Measurements from ENCODE around the gene MYLK.
A peak's percentile ranks its signal among the peaks of the same experiment; 100 is the strongest.

MYLK gene

DNA sequence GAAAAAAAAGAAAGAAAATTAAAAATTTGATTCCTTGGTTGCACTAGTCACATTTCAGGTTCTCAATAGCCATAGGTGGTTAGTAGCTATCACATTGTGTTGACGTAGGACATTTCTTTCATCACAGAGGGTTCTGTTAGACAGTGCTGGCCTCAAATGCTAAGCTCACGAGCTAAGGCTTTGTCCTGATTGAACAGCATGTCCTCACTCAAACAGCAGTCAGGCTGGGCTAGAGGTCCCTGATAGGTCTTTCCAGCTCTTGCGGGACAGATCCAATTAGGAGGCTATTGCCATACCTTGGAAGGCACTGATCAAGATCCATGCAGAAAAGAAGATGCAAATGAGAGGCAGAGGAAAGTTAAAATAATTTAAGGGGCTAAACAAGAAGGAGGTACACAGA lies 213.4 kb downstream of the MYLK start:
- DNase-seq (ENCODE audit: low spot score), result no peak

DNA sequence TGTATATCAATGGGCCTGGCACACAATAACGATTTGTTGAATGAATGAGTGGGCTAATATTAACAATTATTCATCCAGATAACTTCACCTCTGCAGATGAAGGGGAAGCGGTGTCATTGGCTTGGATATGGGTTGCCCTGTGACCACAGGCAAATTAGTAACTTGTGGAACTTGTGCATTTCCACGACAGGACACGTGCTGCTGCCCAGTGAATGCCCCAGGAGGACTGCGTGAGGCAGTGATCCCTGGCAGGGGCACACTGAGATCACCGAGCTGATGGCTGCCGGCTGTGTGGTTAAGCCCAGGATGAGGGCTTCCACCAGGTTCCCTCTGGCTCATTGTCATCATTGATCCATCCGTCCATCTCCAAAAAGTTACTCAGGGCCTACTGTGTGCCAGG lies 215.2 kb downstream of the MYLK start:
- DNase-seq (ENCODE audit: low spot score), result no peak

DNA sequence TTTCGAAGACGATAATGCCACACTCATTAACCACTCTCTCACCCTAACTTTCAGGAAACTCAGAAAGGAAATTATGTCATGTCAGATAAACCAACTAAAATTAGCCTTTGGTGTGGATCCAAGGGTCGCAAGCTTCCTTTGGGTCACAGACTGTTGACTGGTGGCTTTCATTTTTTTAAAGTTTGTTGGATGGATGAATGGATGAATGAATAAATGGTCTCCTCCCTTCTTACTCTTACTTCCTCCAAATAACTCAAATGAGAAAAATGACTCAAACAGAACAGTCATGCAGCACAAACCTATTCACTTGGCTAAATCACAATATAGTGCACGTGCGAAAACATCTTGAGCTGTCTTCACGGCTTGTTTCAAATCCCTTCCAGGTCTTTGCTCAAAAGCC lies 216.3 kb downstream of the MYLK start:
- DNase-seq (ENCODE audit: low spot score), result no peak

DNA sequence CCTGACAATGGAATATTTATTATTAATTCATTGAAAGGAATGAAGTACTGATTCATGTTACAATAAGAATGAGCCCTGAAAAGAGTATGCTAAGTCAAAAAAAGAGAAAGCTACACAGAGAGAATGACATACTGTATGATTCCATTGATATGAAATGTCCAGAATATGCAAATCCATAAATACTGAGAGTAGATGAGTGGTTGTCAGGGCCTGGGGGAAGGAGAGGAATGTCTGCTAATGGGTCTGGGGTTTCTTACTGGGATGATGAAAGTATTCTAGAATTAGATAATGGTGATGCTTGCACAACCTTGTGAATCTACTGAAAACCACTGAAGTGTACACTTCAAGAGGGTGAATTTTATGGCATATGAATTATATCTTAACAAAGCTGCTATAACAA lies 219.4 kb downstream of the MYLK start:
- no peak for DNase-seq (ENCODE audit: low spot score)

DNA sequence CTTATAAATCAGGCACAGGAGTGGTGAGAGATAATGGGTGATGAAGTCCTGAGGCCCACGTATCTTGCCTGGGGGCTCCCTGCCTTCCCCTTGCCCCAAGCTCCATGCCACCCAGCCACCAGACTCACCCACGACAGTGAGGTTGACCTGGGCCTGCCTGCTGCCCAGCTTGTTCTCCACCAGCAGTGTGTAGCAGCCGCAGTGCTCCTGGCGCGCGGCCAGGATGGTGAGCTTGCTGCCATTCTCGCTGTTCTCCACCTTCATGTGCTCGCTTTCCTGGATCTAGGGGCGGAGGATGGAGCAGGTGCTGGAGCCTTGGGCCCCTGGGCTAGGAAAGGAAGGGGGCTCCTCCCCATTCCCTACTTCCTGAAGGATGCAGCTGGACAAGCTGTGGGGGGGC lies 220.2 kb downstream of the MYLK start:
- no peak for DNase-seq (ENCODE audit: low spot score)

DNA sequence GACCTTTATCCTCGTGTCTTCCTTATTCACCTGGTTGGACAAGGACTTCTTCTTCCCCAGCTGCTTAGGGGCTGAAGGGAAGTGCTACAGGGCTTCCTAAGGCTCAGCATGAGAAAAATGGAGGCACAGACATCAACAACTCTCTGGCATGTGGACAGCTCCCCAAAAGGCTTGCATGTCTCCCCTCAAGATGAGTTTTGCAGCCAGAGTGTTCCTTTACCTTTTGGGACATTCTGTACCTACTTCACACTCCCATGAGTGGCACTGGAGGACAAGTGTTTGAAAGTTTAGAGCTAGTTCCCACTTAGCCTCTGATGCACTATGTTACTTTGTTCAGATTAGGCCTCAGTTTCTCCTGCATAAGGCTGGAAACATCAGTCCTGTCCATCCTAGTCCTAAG lies 222.2 kb downstream of the MYLK start:
- DNase-seq (ENCODE audit: low spot score), result no peak

DNA sequence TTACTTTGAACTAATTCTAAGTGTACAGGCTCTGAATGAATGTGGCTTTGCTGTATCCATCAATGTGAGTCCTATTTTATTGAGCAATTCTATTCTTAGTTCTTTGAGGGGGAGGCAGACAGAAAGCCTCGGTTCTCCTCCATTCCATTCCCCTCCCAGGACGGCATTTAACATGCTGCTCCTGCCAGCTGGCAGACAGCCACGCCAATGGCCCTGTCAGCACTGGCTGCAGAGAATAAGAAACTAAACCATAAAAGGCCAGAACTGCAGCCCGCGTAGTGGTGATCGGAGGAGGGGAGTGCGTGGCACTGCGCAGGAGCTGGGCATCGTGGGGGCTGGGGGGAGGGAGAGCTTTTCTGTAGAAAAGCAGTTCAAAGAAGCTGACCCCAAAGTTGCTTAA lies 223.2 kb downstream of the MYLK start:
- DNase-seq (ENCODE audit: low spot score), result no peak

DNA sequence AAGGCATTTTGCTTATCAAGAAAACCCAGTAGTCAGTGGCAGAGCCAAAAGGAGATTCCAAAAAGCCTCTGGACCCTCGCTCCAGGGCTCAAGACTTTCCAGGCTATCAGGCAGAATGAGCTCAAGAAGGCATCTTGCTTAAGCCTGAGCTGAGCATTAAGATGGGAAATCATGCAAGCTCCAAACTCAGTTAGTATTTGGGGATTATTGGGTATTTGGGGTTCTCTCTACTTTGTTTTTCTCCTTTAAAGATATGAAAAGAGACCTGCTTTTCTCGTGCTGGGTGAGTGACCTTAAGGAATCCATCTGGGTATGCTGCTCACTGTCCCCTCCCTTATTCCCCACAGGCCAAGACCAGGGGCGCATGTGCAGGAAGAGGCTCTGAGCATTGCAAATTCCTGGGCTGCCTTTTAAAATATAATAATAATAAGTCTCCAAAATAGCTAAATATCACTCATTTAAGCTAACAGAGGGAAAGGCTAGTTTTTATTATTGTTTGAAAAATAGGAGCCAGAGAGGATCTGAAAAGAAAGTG lies 223.9 kb downstream of the MYLK start:
- DNase-seq (ENCODE audit: low spot score), result no peak

DNA sequence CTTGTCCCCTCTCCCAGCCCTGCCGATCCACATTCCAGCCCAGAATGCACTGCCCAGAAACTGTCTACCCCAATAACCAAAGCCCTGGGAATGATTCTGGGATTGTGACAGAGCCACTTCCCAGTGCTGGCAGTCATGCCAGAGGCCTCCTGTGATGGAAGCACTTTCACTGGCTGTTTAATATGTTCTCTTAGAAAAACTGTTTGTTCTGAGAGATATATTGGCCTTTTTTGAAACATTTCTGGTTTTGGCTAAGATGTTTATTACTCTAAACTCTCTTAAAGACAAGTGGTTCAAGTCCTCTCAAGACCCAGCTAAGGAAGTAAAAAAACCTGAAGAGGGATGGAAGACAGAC lies 225.3 kb downstream of the MYLK start:
- DNase-seq (ENCODE audit: low spot score), result no peak

DNA sequence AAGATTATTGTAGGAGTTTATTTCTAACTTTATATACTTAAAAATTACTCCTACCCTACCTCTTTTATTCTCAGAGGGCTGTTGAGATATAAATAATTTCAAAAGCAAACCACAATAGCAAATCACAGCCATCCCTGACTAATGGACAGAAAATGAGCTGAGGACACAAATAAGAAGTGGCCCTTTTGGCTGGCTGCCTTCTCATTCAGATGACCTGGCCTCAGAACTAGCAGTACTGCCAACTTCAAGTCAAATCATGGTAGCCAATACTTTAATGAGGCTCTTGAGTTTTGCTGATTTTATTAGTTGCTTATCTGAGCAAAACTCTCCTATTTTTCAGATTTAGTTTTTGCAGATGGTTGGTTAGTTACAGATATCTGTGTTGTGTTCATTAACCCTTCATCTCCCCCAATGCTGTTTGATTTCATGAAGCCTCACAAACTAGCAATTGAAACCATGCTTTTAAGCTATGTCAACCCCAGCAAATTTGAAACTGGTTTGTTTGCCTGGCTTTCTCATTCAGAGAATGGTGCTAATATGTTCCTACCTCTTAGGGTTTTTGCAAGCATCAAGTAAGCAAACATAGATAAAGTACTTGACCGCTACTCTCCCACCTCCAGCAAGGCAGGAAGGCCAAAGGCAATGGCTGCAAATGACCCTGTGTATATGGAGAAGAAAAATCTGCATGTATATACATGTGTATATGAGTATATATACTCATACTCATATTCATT lies 225.8 kb downstream of the MYLK start:
- no peak for DNase-seq (ENCODE audit: low spot score)

DNA sequence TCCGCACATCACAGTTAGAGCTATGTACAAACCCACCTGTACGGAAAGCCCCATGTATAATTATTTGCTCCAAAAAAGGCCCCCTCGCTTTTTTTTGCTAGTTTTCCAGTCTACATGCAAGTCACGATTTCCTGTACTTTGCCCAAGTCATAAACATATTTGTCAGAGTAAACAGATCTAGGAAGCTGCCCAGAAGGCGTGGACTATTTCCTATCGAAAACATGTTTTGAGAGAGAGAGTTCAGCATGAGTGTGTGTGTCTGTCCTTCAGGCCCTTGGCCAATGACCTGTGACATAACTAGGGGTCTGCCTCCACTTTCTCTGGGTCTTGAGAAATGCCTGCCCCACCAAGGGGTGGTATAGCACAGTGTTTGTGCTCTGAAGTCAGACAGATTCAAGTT lies 226.6 kb downstream of the MYLK start:
- no peak for DNase-seq (ENCODE audit: low spot score)

DNA sequence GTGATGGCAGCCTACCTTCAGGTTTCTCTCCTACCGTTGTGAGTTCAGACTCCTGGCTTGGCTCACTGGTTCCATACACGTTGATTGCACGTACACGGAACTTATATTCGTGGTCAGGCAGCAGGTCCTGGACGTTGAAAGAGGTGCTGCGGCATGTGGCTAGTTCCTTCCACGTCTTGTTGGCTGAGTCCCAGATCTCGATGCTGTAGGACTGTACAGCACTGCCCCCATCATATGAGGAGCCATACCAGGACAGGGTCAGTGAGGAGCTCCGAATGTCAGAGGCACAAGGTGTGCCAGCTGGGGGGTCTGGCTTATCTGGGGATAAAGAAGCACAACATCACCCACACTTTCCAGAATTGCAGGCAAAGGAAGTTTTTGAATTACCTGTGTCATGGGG lies 227.0 kb downstream of the MYLK start:
- DNase-seq (ENCODE audit: low spot score), result no peak

DNA sequence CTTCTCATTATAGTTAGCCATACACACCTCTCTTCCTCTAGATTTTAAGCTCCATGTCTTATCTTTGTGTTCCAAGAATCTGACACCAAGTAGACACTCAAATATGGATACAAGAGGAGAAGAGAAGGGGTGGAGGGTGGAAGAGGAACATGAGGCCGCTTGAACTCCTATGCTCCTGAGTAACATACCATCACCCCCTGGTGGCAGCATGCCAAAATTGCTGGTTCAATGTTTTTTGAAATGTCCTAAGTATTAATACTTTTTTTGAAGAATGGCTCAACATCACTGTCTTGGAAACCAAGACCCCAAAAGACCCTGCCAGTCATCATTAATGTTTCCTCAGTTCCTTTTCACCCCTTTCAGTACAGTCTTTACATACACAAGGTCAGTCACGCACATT lies 227.4 kb downstream of the MYLK start:
- no peak for DNase-seq (ENCODE audit: low spot score)

DNA sequence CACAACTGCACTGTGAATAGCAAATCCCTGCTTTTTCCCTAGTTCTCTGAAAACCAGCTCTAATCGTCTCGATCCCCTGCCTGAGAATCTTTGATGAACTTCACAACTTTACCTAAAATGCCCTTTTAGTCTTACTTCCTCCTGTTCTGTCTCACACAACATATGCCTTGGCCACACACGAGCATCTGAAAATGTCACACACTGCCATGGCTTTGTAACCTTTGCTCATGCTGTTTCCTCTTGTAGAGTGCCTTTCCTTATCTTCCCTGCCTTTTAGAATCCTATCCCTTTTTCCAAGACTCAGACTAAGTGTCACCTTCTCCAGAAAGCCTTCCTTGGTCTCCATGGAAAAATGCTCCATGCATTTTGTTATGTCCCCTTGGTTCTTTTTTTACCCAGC lies 227.9 kb downstream of the MYLK start:
- DNase-seq (ENCODE audit: low spot score), result no peak

DNA sequence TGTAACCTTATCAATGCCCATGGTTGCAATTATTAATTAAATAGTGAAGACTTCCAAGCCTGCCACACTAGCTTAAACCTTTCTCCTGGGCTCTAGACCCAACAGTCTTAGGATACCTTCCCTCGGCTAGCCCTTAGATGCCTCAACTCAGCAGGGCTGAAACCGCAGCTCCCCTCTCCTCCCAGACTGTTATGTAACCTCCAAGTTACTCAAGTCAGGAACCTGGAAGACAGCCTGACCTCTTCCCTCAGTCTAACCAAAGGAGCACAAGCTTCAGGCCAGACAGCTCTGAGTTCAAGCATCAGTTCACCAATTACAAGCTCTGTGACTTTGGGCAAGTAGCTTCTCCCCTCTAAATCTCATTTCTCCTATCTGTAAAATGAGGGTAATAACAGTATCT lies 228.7 kb downstream of the MYLK start:
- no peak for DNase-seq (ENCODE audit: low spot score)

DNA sequence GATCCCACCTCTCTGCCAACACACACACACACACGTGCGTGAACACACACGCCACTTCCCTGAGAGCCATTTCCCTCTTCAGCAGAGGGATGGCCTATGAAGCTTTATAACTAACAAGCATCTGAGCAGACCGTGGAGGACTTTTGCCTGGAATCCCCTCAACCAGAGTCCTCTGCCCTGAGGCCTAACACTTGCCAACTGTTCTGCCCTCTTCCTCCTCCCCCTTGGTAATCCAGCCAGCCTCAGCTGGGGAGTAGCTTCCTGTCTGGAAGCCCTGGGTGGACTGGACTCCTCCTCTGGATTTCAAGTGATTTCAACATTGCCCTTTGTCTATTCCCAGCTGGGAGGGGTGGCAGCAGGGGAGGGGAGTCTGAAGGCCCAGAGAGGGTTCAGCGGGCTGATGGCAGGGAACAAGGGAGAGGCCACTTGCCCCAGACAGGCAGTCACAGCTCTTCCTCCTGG lies 230.9 kb downstream of the MYLK start:
- no peak for DNase-seq (ENCODE audit: low spot score)

DNA sequence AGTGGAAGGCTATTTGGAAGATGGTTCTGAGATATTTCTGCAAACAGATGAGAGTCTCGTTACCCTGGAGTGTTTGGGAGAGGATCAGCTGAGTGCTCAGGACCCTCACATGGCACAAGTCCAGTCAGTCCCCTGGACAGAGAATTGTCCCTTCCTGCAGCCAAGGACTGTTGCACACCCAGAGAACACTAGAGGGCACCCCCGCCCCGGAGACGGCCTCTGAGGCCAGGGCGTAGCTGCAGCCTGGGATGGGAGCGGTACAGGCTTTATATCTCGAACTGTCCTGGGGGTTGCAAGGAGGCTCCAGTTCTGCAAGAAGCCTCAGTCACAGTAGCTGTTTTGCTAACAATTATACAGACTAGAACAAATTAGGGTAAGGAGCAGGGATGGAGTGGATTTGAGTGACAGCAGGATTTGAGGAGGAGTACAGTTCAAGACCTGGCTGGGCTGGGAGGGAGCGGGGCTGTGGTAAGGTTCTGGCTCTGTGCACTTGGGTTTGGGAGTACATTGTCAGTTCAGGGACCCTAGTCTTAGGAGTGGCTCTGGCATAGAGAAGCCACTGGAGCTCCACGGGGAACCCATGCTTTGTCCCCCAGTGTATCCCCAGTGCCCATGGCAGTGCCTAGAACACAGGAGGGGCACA lies 231.7 kb downstream of the MYLK start:
- peak; percentile 88 for DNase-seq (ENCODE audit: low spot score)

DNA sequence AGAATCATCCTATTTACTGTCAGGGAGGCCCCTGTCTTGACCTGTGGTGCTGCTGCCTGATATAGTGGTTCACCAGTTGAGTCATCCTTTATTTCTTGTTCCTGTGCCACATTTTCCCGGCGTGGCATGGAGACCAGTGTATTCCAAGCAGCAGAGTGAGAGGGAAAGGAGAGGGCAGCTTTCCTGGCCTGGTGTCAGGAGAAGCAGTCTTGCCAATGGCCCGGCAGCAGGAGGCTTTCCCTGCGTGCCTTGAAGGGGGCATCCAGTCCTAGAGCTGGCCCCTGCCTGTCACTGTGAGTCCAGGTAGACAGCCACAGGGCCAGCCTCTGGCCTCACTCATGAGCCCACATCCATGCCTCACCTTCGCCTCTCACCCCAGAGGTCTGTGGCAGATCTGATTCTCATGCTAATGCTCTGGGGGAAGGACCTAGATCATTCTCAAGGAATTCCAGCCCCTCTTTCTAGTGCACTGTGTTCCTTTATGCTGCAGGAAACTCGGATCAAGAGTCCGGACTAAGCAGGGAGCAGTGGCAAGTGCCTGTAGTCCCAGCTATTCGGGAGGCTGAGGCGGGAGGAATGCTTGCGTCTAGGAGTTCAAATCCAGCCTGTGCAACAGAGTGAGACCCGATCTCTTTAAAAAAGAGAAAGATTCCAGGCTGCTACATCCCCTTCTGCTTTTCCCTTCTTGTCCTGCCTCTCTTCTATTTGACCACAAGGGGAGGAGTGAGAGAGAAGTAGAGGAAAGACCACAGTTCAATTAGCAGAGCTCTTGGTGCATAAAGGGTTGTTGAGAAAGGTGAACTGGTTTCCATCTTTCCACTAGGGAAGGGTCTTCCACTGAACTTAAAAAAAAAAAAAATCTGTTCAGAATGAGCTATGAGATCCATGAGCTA lies 232.4 kb downstream of the MYLK start:
- DNase-seq (ENCODE audit: low spot score), result no peak

DNA sequence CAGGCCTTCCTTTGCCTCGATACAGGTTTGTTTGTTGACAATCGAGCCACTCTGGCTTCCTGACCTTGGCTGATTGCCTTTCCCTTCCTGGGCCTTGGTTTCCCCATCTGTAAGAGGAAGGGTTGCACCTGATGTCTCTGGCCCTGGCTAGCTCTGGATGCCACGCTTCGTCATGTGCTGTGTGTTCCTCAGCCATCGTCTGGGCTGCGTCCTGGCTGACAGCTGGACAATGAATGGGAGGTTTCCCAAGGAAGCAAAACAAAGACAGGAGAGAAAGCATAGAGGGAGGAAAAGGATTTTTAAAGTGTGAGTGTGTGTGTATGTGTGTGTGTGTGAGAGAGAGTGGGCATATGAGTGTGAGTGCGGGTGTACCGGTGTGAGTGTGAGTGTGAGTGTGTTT lies 234.0 kb downstream of the MYLK start:
- DNase-seq (ENCODE audit: low spot score), result no peak

DNA sequence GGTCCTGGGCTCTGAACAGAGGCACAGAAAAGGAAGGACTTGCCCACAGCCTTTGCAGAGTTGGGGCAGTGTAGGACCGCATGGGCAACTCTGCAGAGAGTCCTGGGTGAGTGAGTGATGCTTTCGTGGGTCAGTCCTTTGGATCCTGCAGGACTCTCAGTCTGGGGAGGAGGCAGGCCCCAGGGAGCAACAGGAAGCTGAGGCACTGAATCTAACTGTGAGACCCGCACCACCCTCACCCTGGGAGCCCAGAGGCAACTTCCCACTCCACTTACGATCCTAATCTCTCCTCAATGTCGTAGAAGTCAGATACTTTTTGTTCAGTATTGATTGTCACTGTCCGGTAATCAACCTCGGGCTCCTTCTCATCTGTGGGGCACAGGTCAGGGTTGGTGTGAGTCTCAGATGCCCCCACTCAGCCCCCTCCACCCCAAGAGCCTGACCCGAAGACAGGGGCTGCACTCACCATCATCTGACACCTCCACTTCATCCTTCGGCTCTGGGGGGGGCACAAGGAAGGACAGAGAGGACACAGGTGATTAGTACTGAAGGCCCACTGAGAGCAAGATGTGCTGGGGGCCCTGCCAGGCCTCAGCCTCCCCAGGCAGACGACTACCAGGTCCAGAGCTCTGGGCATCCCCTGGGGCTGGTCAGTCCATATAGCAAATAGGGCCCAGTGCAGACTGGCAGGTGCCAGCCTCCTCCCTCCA lies 235.3 kb downstream of the MYLK start:
- DNase-seq (ENCODE audit: low spot score), result no peak

DNA sequence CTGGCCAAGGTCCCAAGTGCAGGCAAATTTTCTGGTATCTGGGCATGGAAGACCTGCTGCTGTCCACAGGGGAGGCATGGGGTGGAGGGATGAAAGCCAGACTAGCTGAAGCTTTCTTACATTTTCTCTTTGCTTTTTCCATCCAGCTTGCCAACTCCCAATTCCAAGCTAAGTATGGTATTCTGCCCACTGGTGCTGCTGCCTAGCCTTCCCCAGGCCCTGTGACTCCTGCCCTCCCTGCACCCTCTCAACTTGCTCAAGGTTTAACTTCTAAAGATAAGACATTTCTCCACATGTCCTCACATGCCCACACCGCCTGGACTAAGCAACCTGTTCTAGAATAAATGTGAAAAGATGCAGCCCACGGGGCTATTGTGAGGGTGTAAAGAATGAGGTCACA lies 239.8 kb downstream of the MYLK start:
- DNase-seq (ENCODE audit: low spot score), result no peak

DNA sequence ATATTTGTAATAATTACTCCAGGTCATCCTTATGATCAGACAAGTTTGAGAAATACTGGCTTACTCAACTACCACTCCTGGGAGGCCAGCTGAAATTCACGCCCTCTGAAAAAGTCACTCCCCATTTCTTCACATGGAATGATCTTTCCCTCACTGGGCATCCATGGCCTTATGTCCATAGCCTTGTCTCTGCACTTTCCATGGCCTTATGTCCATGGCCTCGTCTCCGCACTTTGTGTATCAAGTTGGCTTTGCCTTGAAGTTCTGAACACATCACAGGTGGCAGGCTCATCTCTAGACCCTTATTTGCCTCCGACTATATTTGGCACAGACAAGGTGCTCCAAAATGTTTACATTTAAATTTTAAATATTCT lies 241.2 kb downstream of the MYLK start:
- DNase-seq (ENCODE audit: low spot score), result no peak

All from D341Med (cell line).